ENCODE measurements around the gene FLNA.

Gene FLNA

GRCh38 chrX:154313147-154313546 lies 61.3 kb downstream of the FLNA start:
- H3K4me3 ChIP-seq (ENCODE audit: low read depth, low read length): no peak overlapping the region
- no peak for TF ChIP-seq CTCF (IDR thresholded peaks at IDR 0.05; ENCODE audit: borderline replicate concordance, insufficient read depth, low read depth, low read length)

GRCh38 chrX:154312116-154312515 lies 62.3 kb downstream of the FLNA start:
- TF ChIP-seq CTCF (IDR thresholded peaks at IDR 0.05; ENCODE audit: borderline replicate concordance, insufficient read depth, low read depth, low read length): no peak

DNA sequence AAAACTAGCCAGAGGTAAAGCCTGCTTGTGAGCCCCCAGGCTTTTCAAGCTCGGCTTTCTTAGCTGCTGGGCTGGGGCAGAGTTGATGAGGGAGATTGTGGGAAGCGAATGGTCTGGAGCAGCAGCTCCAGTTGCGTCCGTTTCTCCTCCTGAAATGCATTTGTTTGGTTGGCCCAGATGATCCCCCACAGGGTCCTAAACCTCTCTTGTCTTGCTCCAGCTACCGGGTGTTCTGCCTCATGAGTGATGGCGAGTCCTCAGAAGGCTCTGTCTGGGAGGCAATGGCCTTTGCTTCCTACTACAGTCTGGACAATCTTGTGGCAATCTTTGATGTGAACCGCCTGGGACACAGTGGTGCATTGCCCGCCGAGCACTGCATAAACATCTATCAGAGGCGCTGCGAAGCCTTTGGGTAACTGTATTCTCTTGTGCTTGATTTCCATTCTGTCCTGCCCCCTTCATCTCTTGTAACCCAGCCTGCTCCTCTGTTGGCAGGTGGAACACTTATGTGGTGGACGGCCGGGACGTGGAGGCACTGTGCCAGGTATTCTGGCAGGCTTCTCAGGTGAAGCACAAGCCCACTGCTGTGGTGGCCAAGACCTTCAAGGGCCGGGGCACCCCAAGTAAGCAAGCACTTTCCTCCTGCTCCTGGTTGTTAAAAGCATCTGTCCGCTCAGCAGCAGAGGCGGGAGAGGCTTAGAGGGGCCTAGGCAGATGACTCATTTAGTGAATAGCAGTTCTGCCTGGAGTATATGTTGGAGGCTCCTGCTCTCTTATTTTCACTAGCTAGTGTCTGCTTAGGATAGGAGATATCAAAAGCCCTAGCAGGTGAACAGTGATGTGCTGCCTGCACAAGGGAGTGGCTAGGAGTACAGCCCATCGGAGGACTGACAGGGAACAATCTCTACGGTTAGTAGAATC lies 63.6 kb downstream of the FLNA start:
- no peak overlapping the region for H3K4me3 ChIP-seq (ENCODE audit: low read depth, low read length)
- no peak for TF ChIP-seq CTCF (IDR thresholded peaks at IDR 0.05; ENCODE audit: borderline replicate concordance, insufficient read depth, low read depth, low read length)

More at GRCh38 chrX:154312116-154312515, 62.3 kb downstream of the FLNA start:
- H3K4me3 ChIP-seq (ENCODE audit: low read depth, low read length): no peak overlapping the region

DNA sequence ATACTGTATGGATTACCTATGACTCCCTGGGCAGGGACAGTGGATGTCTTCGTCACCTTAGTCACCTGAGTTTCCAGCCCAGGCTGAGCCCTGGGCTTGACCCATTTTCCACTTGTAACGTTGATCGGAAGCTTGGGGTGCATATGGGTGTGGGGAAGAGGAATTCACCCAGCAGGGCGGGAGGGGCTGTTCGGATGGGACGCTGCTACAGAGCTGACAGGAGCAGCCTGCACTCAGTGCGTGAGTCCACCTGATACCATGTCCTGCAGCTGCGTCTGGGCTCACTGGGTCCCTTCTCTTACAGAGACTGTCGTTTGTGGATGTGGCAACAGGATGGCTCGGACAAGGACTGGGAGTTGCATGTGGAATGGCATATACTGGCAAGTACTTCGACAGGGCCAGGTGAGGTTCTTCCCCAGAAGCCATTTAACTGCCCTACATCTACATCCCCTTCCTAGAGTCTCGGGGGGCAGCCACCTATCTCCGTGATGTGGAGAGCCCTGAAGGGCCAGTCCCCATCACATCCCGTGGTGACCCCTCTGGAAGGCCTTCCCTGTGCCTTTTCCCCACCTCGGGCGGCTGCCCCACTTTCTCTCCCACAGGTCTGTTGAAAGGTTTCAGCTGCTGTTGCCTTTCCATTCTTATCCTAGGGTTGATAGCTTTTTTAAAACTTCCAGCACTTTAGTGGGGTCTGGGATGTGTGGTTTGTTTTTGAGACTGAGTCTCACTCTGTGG lies 65.2 kb downstream of the FLNA start:
- H3K4me3 ChIP-seq (ENCODE audit: low read depth, low read length): no peak overlapping the region
- TF ChIP-seq CTCF (IDR thresholded peaks at IDR 0.05; ENCODE audit: borderline replicate concordance, insufficient read depth, low read depth, low read length): no peak

GRCh38 chrX:154308108-154308946 lies 66.1 kb downstream of the FLNA start:
- H3K4me3 ChIP-seq (ENCODE audit: low read depth, low read length): no peak overlapping the region
- TF ChIP-seq CTCF (IDR thresholded peaks at IDR 0.05; ENCODE audit: borderline replicate concordance, insufficient read depth, low read depth, low read length): peak; percentile 73; the same call in 1 of the 2 replicates

- H3K4me3 ChIP-seq (ENCODE audit: low read depth, low read length): no peak overlapping the region
- no peak for TF ChIP-seq CTCF (IDR thresholded peaks at IDR 0.05; ENCODE audit: borderline replicate concordance, insufficient read depth, low read depth, low read length)
Observed at GRCh38 chrX:154307202-154307601, 67.2 kb downstream of the FLNA start.

Data from GM12875 (cell line).